ENCODE results near the gene CLCNKA. TPM values are rescaled to one million over a fixed set of nuclear protein-coding genes. Genes with fewer than 3 reads are reported as not detected.

The CLCNKA gene
- total RNA-seq (2022; extraction: Qiagen RNA extraction) = 0.03 to 0.06 TPM (median 0.06 TPM) in 3 of 5 replicates, not detected in the others

DNA sequence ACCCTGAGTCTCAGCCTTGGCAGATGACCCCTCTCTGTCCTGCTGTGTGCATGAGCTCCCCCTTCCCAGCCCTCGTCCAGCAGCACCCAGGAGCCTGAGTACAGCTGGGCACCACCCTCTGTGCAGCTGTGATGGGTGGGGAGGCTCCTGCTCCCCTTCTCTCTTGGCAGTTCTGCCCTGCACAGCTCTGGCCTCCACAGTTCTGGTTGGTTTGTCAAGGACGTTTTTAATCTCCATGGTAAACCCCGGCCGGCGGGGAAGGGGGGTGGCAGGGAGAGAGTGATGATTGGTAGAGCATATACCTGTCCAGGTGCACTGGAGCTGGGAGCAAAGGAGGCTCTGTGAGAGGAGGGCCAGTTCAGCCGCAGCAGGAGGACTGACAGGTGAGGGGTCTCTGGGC is at the start of gene CLCNKA:
TSS of gene CLCNKA (plus strand) at position 356 of the 400 bp plus-strand sequence. CDS start 584 bp downstream, outside the sequence.

DNA sequence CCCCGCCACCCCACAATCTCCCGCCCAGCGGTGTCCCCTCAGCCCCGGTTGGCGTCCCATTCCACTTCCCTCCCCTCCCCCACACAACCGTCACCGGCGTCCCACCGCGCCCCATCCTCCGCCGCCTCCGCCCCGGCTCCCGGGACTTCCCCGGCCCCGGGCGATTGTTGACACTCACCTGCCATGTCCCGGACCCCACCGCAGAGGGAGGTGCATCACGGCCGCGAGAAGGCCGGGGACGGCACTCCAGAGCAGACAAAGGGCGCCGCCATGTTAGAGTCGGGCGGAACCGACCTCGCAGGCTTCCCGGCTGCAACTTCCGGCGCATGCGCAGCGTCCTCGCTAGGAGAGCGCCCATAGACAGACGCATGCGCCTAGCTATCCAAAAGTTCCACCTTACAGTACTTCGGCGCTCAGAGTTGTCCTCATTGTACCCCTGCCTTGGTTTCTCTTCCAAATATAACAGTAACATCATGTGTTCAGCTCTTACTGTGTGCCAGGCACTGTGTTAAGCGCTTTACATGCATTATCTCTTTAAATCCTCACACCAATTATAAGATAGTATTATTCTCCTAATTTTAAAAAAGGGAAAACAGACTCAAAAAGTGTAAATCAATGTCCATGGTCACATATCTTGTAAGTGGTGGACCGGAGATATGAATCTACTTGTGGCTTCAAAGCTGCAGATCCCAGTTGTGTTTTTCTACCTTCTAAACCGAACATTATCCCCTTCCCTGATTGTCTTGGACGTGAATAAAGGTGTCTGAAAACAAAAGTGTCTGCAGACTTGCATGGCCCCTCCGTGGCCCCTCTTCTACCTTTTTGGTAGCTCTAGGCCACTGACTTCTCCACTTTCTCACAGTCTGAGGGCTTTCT is 45.8 kb upstream of the CLCNKA start, which contains the start of gene ZBTB17:
TSS of gene ZBTB17 (minus strand) at position 297 of the 876 bp plus-strand sequence. CDS start 27,606 bp downstream, outside the sequence.

DNA sequence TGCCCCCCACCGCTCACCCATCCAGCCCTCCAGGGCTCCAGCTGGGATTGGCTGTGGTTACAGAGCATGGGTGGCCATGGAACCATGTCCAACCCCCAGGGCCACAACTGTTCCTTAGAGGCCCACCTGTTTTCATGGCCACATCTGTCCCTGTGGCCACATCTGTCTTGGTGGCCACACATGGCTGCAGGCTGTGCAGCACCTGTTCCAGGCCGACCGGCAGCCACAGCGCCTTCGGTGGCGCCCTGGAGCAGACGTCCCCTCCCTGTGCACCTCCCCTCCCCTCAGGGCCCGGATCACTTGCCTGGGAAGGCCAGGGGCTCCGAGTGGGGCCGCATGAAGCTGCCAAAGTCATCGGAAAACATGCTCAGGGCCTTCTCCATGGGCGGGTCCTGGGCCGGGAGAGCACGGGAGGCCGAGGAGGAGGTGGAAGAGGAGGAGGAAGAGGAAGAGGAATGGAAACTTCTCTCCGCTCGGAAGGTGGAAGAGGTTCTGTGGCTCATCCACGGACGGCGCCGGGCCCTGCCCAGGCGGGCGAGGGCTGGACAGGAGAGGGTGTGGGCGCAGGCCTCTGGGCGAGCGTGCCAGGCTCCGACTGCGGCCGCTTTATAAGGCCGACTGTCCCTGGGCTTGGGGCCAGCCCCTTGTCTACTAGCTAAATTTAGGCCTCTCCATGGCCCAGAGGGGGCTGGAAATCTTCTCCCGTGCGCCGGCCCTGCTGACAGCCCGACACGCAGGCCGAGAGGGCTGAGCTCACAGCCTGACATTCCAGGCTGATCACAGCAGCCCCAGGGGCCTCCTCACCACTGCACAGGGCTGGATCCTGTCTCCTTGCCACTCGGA is 4.2 kb upstream of the CLCNKA start, which contains the start of gene HSPB7:
TSS of gene HSPB7 (minus strand) at position 583 of the 843 bp plus-strand sequence. CDS start at position 503, 80 bp downstream.

DNA sequence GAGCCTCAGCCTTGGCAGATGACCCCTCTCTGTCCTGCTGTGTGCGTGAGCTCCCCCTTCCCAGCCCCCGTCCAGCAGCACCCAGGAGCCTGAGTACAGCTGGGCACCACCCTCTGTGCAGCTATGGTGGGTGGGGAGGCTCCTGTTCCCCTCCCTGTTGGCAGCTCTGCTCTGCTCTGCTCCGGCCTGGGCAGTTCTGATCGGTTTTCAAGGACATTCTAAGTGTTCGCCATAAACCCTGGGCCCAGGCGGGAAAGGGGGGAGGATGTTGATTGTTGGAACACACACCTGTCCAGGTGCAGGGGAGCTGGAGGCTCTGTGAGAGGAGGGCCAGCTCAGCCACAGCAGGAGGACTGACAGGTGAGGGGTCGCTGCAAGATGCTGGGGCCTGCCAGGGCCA is 21.7 kb downstream of the CLCNKA start, which contains the start of gene CLCNKB:
TSS of gene CLCNKB (plus strand) at position 262 of the 400 bp plus-strand sequence. CDS start 711 bp downstream, outside the sequence.

DNA sequence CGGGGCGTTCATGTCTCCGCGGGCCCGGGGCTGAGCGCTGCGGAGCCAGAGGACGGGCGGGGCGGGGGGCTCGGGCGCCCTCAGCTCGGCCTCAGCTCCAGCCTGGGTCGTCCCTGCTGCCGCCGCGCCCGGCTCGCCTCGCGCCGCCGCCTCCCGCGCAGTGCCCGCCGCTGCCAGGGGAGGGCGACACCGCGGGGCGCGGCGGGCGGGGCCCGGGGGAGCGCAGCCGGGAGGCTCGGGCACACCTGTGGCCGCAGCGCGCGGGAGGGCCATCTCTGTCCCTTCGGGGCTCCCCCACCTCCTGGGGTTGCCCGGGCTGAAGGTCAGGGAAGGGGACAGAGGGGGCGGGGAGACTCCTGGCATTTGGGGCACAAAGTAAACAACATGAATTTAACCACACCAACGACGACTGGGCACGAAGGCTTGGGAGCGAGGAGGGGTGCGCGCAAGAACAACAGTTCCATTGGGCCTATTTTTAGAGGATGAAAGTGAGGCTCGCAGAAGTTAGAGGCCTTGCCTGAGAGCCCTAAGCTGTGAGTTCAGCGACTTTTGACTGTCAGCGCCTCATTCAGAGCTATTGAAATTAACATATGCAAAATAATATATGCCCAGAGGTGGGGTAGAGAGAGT is 51.8 kb downstream of the CLCNKA start, which contains the start of gene FAM131C:
TSS of gene FAM131C (minus strand) at position 162 of the 630 bp plus-strand sequence. CDS start 209 bp downstream, outside the sequence.

Other genes with a start within 250 kb of the CLCNKA start
- gene UQCRHL, start 214.4 kb upstream of the CLCNKA start, total RNA-seq (2022; extraction: Qiagen RNA extraction) = 5.9 to 8.7 TPM (median 6.2 TPM) in 5 replicates
- 34.2 to 46.9 TPM (median 38.3 TPM) in 5 replicates for gene SPEN, start 174.3 kb upstream of the CLCNKA start, total RNA-seq (2022; extraction: Qiagen RNA extraction)
- 10.2 to 12.9 TPM (median 11.9 TPM) in 5 replicates for gene ZBTB17, start 45.9 kb upstream of the CLCNKA start, total RNA-seq (2022; extraction: Qiagen RNA extraction)
- not detected in 5 replicates for gene SRARP, start 17.8 kb upstream of the CLCNKA start, total RNA-seq (2022; extraction: Qiagen RNA extraction)
- 0.05 to 0.14 TPM (median 0.07 TPM) in 4 of 5 replicates, not detected in the other for gene HSPB7, start 4.0 kb upstream of the CLCNKA start, total RNA-seq (2022; extraction: Qiagen RNA extraction)
- gene CLCNKB, start 21.7 kb downstream of the CLCNKA start, total RNA-seq (2022; extraction: Qiagen RNA extraction) = 0.07 to 0.08 TPM in 2 of 5 replicates, not detected in the others
- 13.8 to 19.9 TPM (median 17.8 TPM) in 5 replicates for gene FAM131C, start 51.6 kb downstream of the CLCNKA start, total RNA-seq (2022; extraction: Qiagen RNA extraction)
- gene EPHA2, start 134.0 kb downstream of the CLCNKA start, total RNA-seq (2022; extraction: Qiagen RNA extraction) = 119 to 130 TPM (median 123 TPM) in 5 replicates
- 5.1 to 6.4 TPM (median 6.0 TPM) in 5 replicates for gene ARHGEF19, start 190.6 kb downstream of the CLCNKA start, total RNA-seq (2022; extraction: Qiagen RNA extraction)
- 2.0 to 4.9 TPM (median 3.7 TPM) in 5 replicates for gene CPLANE2, start 215.1 kb downstream of the CLCNKA start, total RNA-seq (2022; extraction: Qiagen RNA extraction)

All from A549 treated with Hydrocortisone at 1 μM for 4 hours (cell line).